ENCODE measurements around the gene AQP6. TPM values are rescaled to one million over a fixed set of nuclear protein-coding genes. Genes with fewer than 3 reads are reported as not detected.

The AQP6 gene
- total RNA-seq, 1 donor from 2014 or later, result not detected

DNA sequence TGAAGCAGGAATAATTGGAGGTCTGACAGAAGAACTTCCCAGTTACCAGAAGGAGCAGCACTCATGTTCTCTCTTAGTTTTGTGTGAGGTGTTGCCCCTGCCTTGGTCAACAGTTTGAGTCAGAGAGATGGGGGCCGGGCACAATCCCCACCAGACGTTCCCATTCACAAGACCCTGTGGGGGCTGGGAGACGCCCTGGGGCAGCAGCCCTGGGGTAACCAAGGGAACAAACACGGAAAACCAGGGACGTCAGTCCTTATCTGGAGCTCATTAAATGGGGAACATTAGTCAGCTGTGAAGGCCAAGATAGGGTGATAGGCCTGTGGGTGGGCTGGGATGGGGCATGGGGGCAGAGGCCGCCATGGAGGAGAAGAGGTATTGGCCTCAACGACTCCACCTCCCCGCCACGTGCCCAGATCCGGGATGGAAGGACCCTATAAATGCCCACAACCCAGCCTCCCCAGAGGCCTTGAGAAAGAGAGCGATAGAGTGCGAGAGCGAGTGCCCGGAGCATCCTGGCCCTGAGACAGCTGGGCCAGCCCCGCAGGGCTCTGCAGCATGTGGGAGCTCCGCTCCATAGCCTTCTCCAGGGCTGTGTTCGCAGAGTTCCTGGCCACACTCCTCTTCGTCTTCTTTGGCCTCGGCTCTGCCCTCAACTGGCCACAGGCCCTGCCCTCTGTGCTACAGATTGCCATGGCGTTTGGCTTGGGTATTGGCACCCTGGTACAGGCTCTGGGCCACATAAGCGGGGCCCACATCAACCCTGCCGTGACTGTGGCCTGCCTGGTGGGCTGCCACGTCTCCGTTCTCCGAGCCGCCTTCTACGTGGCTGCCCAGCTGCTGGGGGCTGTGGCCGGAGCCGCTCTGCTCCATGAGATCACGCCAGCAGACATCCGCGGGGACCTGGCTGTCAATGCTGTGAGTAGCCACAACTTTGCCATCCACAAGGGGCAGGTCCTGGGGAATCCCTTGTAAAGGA, 22.2 kb upstream of the AQP6 start, which contains the start of gene AQP2:
AQP2 (plus strand) TSS at position 465 of the 979 bp plus-strand sequence; CDS start at position 559, 94 bp downstream.
- TF ChIP-seq, protein P1, sequence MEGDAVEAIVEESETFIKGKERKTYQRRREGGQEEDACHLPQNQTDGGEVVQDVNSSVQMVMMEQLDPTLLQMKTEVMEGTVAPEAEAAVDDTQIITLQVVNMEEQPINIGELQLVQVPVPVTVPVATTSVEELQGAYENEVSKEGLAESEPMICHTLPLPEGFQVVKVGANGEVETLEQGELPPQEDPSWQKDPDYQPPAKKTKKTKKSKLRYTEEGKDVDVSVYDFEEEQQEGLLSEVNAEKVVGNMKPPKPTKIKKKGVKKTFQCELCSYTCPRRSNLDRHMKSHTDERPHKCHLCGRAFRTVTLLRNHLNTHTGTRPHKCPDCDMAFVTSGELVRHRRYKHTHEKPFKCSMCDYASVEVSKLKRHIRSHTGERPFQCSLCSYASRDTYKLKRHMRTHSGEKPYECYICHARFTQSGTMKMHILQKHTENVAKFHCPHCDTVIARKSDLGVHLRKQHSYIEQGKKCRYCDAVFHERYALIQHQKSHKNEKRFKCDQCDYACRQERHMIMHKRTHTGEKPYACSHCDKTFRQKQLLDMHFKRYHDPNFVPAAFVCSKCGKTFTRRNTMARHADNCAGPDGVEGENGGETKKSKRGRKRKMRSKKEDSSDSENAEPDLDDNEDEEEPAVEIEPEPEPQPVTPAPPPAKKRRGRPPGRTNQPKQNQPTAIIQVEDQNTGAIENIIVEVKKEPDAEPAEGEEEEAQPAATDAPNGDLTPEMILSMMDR (IDR thresholded peaks at IDR 0.05; ENCODE audit: borderline replicate concordance), result no peak
- Histone ChIP-seq H3K4me3 (no peak within 1 kb of the TSS), H3K4me1 (peaks cover 4% of the 10 kb centered on the region), H3K27ac (replicated peaks) (no peak within 1 kb of the TSS), H3K27me3 (ENCODE audit: low read depth) (peaks cover 39% of the 10 kb centered on the region), H3K9me3 (replicated peaks) (no peaks in the 10 kb centered on the region), H3K36me3 (no peaks in the 10 kb centered on the region)
- intact Hi-C loops (cut with micrococcal nuclease), result no loop called here
- no peak for DNase-seq

DNA sequence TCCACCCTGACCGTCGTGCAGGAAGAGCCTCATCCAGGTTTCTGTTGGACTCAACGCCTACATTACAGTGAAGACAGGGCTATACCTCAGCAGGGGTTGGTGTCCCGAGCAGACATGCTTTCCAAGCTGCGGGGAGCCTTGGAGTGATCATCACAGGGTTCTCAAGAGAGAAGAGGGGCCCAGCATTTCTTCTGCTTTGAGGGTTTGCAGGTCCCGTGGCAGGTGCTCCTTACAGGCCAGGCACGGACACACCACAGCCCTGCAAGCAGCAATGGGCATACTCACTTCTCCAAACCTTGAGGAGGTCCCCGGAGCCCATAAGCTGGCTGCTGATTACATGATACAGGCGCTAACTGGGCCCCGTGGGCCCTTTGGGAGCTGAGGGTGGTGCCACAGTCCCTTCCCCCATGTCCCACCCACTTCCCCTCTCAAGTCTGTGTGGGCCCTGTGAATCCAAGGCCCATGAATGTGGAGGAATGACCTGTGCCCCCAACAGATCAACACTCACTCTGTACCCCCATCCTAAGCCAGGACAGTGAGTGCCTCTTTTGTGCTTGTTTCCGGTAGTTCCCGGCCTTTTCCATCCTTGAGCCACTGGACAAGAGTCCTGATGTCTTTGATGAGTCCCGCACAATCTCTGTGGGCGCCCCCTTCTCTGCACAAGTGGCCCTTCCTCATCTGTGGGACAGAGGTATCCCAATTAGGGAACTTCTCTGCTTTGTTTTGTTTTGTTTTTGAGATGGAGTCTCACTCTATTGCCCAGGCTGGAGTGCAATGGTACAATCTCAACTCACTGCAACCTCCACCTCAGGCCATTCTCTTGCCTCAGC, 21.1 kb upstream of the AQP6 start:
- no peak overlapping the region for H3K4me3 ChIP-seq
- intact Hi-C loops (cut with micrococcal nuclease), result no loop called here
- no peaks in the 10 kb centered on the region for H3K9me3 ChIP-seq (replicated peaks)
- no peaks in the 10 kb centered on the region for H3K36me3 ChIP-seq
- H3K4me1 ChIP-seq, result no peaks in the 10 kb centered on the region
- H3K27me3 ChIP-seq (ENCODE audit: low read depth), result peaks cover 50% of the 10 kb centered on the region
- TF ChIP-seq, protein P1 (IDR thresholded peaks at IDR 0.05; ENCODE audit: borderline replicate concordance), result no peak
- DNase-seq, result no peak
- H3K27ac ChIP-seq (replicated peaks), result no peak overlapping the region

DNA sequence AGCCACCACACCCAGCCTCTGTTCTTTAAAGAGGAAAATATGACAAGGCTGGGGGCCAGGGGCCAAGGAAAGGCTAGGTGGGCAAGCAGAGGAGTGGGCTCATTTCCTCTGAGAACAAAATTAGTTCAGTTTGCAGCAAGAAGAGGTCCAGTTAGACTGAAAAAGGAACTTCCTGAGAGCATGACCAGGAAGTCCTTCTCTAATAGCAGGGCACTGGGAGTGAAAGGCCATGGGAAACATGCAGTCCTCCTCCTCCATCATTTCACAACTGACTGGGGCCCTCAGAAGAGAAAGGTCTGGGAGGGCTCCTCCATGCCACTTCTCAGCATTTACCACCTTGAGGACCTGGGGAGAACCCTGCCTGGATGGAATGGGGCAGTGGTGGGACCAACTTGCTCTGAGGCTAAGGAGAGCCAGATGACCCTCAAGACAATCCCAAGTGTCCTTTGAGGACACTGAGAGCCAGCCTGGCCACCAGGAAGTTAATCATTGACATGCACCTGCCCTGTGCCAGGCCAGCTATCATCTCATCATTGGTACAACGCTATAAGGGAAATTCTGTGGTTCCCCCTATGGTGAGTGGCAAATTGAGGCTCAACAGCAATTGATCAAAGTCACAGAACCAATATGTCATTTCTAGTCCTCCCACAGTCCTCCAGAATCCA, 20.2 kb upstream of the AQP6 start:
- Histone ChIP-seq H3K27ac (replicated peaks) (no peak overlapping the region), H3K4me1 (no peaks in the 10 kb centered on the region), H3K4me3 (no peak overlapping the region), H3K27me3 (ENCODE audit: low read depth) (peaks cover 59% of the 10 kb centered on the region), H3K9me3 (replicated peaks) (no peaks in the 10 kb centered on the region), H3K36me3 (no peaks in the 10 kb centered on the region)
- intact Hi-C loops (cut with micrococcal nuclease), result no loop called here
- TF ChIP-seq, protein P1 (IDR thresholded peaks at IDR 0.05; ENCODE audit: borderline replicate concordance), result no peak
- no peak for DNase-seq

DNA sequence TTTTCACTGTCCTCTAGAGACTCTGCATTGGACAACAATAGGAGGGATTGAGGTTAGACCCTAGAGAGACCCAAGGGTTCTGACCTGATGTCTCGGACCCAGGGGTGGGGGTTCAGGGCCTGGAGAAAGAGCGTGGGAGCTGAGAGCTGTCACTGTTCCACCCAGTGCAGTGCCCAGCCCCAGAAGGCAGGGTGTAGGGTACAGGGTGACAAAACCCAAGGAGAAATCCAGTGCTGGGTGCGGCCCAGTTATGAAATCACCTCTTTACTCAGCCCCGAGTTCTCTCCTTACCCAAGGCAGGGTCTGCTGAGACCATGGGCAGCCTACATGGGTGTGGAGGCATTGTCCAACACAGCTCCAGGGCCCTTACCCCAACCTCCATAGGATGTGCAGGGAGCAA, 19.6 kb upstream of the AQP6 start:
- intact Hi-C loops (cut with micrococcal nuclease), result no loop called here
- peaks cover 63% of the 10 kb centered on the region for H3K27me3 ChIP-seq (ENCODE audit: low read depth)

More for the DNA sequence above, 19.6 kb upstream of the AQP6 start:
- Histone ChIP-seq H3K36me3 (no peaks in the 10 kb centered on the region), H3K4me3 (no peak overlapping the region), H3K4me1 (no peaks in the 10 kb centered on the region), H3K27ac (replicated peaks) (no peak overlapping the region), H3K9me3 (replicated peaks) (no peaks in the 10 kb centered on the region)
- no peak for DNase-seq
- TF ChIP-seq, protein P1 (IDR thresholded peaks at IDR 0.05; ENCODE audit: borderline replicate concordance), result no peak
